Pancreas (tissue), 10 donors: ENCODE data around the gene SHB. TPM values are rescaled to one million over a fixed set of nuclear protein-coding genes. Genes with fewer than 3 reads are reported as not detected.

ENCODE experiments used
- ATAC-seq, 4 donors: fragments of 200-7000 bp; cut with Tn5 transposase; one replicate each; pipeline versions ENCODE4 v1.8.0 to v1.9.1; 2020; ENCODE audit warnings: mild to moderate bottlenecking in 4 of 4, moderate library complexity in 4 of 4
- DNase-seq, 6 donors: peaks; one replicate each; pipeline ENCODE4 v3.0.0-alpha.2; 2020
- FAIRE-seq: peaks from 2 replicates; lab custom pipeline; 2012; peaks lifted over from hg19 to GRCh38; lab: Jason Lieb, UNC
- H3K27ac ChIP-seq, 4 donors: fragments of 200-600 bp; sonication (generic); 1 replicate in 3 of 4; 2 replicates in 1 of 4; pipeline versions ENCODE4 v1.5.0 to v1.8.0; 2020
- H3K27me3 ChIP-seq, 4 donors: fragments of 200-600 bp; one replicate each; pipeline ENCODE4 v1.8.0; 2021
- H3K36me3 ChIP-seq, 3 donors: fragments of 200-600 bp; sonication (generic) in 1 of 3; one replicate each; pipeline versions ENCODE4 v1.5.0 to v1.8.0; 2020 to 2021
- H3K4me1 ChIP-seq, 3 donors: fragments of 200-600 bp; one replicate each; pipeline ENCODE4 v1.8.0; 2021
- H3K4me3 ChIP-seq, 4 donors: fragments of 200-600 bp; sonication (generic) in 2 of 4; one replicate each; pipeline versions ENCODE4 v1.5.0 to v1.8.0; 2020 to 2021
- H3K9me3 ChIP-seq, 4 donors: fragments of 200-600 bp; one replicate each; pipeline ENCODE4 v1.8.0; 2021
- CTCF ChIP-seq, 4 donors: fragments of 200-600 bp; sonication (generic) in 3 of 4; IDR thresholded peaks; one replicate each; pipeline versions ENCODE4 v1.5.0 to v1.8.0; 2021; ENCODE audit warnings: antibody characterized with exemption in 4 of 4
- WGBS, 2 donors: extraction: QIAGEN DNeasy Blood & Tissue Kit; methylation state at CpG; one replicate each; pipeline ENCODE4 v1.1.7; 2013; 5-methylcytosine and 5-hydroxymethylcytosine counted together
- intact Hi-C, 3 donors: fragments of 100-400 bp; cut with DNase I; formaldehyde crosslinking; loops; one replicate each; pipeline versions ENCODE4 v1.11.1 to v1.14.2; 2022
- polyA plus RNA-seq, 2 donors: library from polyadenylated mRNA; stranded (reverse); fragments of 200-250 nt; gene quantifications; one replicate each; pipeline ENCODE4 v1.2.3, GENCODE V29; 2013
- total RNA-seq, 6 donors: library from RNA; stranded (reverse); fragmentation: NEBNext Ultra II Directional in 4 of 6; extraction: Animal tissue kit (Norgen Biotek cat#: 25700) in 4 of 6; gene quantifications; one replicate each; pipeline versions ENCODE4 v1.2.1 to v1.2.4, GENCODE V29; 2021 to 2023
- donor health status: healthy with polysubstance abuse.
- donor health status: DM: no; HTN: no; CAD: no; lungs with moderate emphysema.
- donor health status: DM: no; HTN: no; CAD: no.
- donor health status: control.
- donor health status: control.
- donor health status: Bipolar disorder and iron deficiency.
- donor health status: DM: yes; HTN: yes; CAD: no.
- donor health status: DM: no; HTN: no; CAD: no.
- donor health status: DM: no; HTN: no; CAD: no.
- donor health status: DM: yes; HTN: yes; CAD: no.

SHB gene
- total and polyA plus RNA-seq, 8 donors: 11.5 to 24.2 (median 19.2) TPM

- Histone ChIP-seq H3K27ac (no peak overlapping the region), H3K9me3 (no peaks in the 10 kb centered on the region), H3K4me3 (no peak overlapping the region), H3K27me3 (no peaks in the 10 kb centered on the region), H3K36me3 (no peaks in the 10 kb centered on the region), H3K4me1 (no peaks in the 10 kb centered on the region)
- FAIRE-seq: no peak
- WGBS, 2 donors: 86 to 97% methylated on average over 4 of the region's 4 CpGs
- DNase-seq: no peak
- intact Hi-C loops: loop anchor here in 1 of 3 donors (10.0 kb wide), 1 partner anchor 251 kb away; no protein-coding TSS in a partner anchor
- ATAC-seq: no peak
- TF ChIP-seq CTCF (IDR thresholded peaks at IDR 0.05): no peak
Measured at GRCh38 chr9:38094165-38094564, 25.1 kb upstream of the SHB start.

GRCh38 chr9:38092656-38093055 lies 23.6 kb upstream of the SHB start:
- no peak for TF ChIP-seq CTCF (IDR thresholded peaks at IDR 0.05)
- no peak overlapping the region for H3K27ac ChIP-seq
- no peak for ATAC-seq
- 91% methylated on average over 2 of the region's 2 CpGs for WGBS, 2 donors
- FAIRE-seq: no peak
- no peaks in the 10 kb centered on the region for H3K27me3 ChIP-seq
- intact Hi-C loops: loop anchor here in 1 of 3 donors (10.0 kb wide), 1 partner anchor 252 kb away; no protein-coding TSS in a partner anchor
- H3K36me3 ChIP-seq: no peaks in the 10 kb centered on the region
- DNase-seq: no peak
- H3K4me3 ChIP-seq: no peak overlapping the region
- no peaks in the 10 kb centered on the region for H3K9me3 ChIP-seq
- H3K4me1 ChIP-seq: no peaks in the 10 kb centered on the region

- WGBS, 2 donors: 95 to 96% methylated on average over 5 of the region's 5 CpGs
- no peaks in the 10 kb centered on the region for H3K4me1 ChIP-seq
- H3K27ac ChIP-seq: no peak overlapping the region
- no peak for DNase-seq
- TF ChIP-seq CTCF (IDR thresholded peaks at IDR 0.05): no peak
- no peak for FAIRE-seq
- ATAC-seq: no peak
- H3K9me3 ChIP-seq: no peaks in the 10 kb centered on the region
- H3K27me3 ChIP-seq: no peaks in the 10 kb centered on the region
- intact Hi-C loops: loop anchor here in 1 of 3 donors (10.0 kb wide), 1 partner anchor 253 kb away; no protein-coding TSS in a partner anchor
- no peaks in the 10 kb centered on the region for H3K36me3 ChIP-seq
- no peak overlapping the region for H3K4me3 ChIP-seq
Measured at GRCh38 chr9:38092200-38092524, 23.1 kb upstream of the SHB start.

- H3K4me1 ChIP-seq: no peaks in the 10 kb centered on the region
- ATAC-seq: no peak
- no peak overlapping the region for H3K27ac ChIP-seq
- H3K4me3 ChIP-seq: no peak overlapping the region
- 87% methylated on average over 7 of the region's 7 CpGs for WGBS, 2 donors
- TF ChIP-seq CTCF (IDR thresholded peaks at IDR 0.05): no peak
- H3K9me3 ChIP-seq: no peaks in the 10 kb centered on the region
- FAIRE-seq: no peak
- no peaks in the 10 kb centered on the region for H3K27me3 ChIP-seq
- H3K36me3 ChIP-seq: no peaks in the 10 kb centered on the region
- intact Hi-C loops: loop anchor here in 1 of 3 donors (10.0 kb wide), 1 partner anchor 253 kb away; no protein-coding TSS in a partner anchor
- no peak for DNase-seq
Measured at GRCh38 chr9:38091310-38092199, 22.5 kb upstream of the SHB start.

- DNase-seq: no peak
- H3K4me3 ChIP-seq: no peak overlapping the region
- H3K27ac ChIP-seq: no peak overlapping the region
- no peaks in the 10 kb centered on the region for H3K27me3 ChIP-seq
- 74 to 82% methylated on average over 9 of the region's 9 CpGs for WGBS, 2 donors
- H3K9me3 ChIP-seq: no peaks in the 10 kb centered on the region
- FAIRE-seq: no peak
- no peaks in the 10 kb centered on the region for H3K36me3 ChIP-seq
- no peak for TF ChIP-seq CTCF (IDR thresholded peaks at IDR 0.05)
- intact Hi-C loops: loop anchor here in 1 of 3 donors (10.0 kb wide), 1 partner anchor 255 kb away; no protein-coding TSS in a partner anchor
- H3K4me1 ChIP-seq: no peaks in the 10 kb centered on the region
- no peak for ATAC-seq
Measured at GRCh38 chr9:38090170-38090569, 21.1 kb upstream of the SHB start.
